Hepatocyte (in vitro differentiated cells): Measurements from ENCODE around the gene DNAJB12. TPM values are rescaled to one million over a fixed set of nuclear protein-coding genes. Genes with fewer than 3 reads are reported as not detected.

Source experiments
- DNase-seq: peaks from one replicate; pipeline ENCODE4 v3.0.0-alpha.2; 2016; ENCODE audit warnings: low spot score
- H2AFZ ChIP-seq: fragments of 200-600 bp; sonication (generic); 2 replicates; pipeline ENCODE4 v1.6.0; 2016; ENCODE audit warnings: antibody characterized with exemption, mild to moderate bottlenecking
- H3K27ac ChIP-seq: fragments of 200-600 bp; sonication (generic); 2 replicates; pipeline ENCODE4 v1.5.1; 2016; ENCODE audit warnings: mild to moderate bottlenecking
- H3K27me3 ChIP-seq: fragments of 200-600 bp; sonication (generic); 2 replicates; pipeline ENCODE4 v1.6.1; 2016
- H3K36me3 ChIP-seq: fragments of 200-600 bp; sonication (generic); replicated peaks from 2 replicates; pipeline ENCODE4 v1.5.1; 2016; ENCODE audit warnings: low read depth; ENCODE audit not compliant: insufficient read depth
- H3K4me1 ChIP-seq: fragments of 200-600 bp; sonication (generic); 2 replicates; pipeline ENCODE4 v1.5.1; 2016; ENCODE audit warnings: mild to moderate bottlenecking, moderate library complexity; ENCODE audit not compliant: insufficient read depth
- H3K4me2 ChIP-seq: fragments of 200-600 bp; sonication (generic); 2 replicates; pipeline ENCODE4 v1.6.0; 2016
- H3K4me3 ChIP-seq: fragments of 200-600 bp; sonication (generic); 2 replicates; pipeline ENCODE4 v1.5.1; 2016; ENCODE audit warnings: mild to moderate bottlenecking
- H3K79me2 ChIP-seq: fragments of 200-600 bp; sonication (generic); 2 replicates; pipeline ENCODE4 v1.6.0; 2017; ENCODE audit warnings: mild to moderate bottlenecking
- H3K9me2 ChIP-seq: fragments of 200-600 bp; sonication (generic); replicated peaks from 2 replicates; pipeline ENCODE4 v1.6.0; 2017; ENCODE audit warnings: mild to moderate bottlenecking; ENCODE audit not compliant: insufficient read depth
- H3K9me3 ChIP-seq: fragments of 200-600 bp; sonication (generic); 2 replicates; pipeline ENCODE4 v1.5.1; 2016; ENCODE audit warnings: low read depth, mild to moderate bottlenecking
- H4K20me1 ChIP-seq: fragments of 200-600 bp; sonication (generic); 2 replicates; pipeline ENCODE4 v1.6.0; 2016; ENCODE audit warnings: mild to moderate bottlenecking; ENCODE audit not compliant: insufficient read depth, poor library complexity, severe bottlenecking
- EZH2 ChIP-seq: fragments of 200-600 bp; sonication (generic); IDR thresholded peaks from 2 replicates; pipeline ENCODE4 v1.6.1; 2016; ENCODE audit warnings: antibody characterized with exemption, mild to moderate bottlenecking, borderline replicate concordance
- EZH2phosphoT487 ChIP-seq: fragments of 200-600 bp; sonication (generic); IDR thresholded peaks from one replicate; pipeline ENCODE4 v1.6.1; 2018; ENCODE audit warnings: antibody characterized with exemption, mild to moderate bottlenecking, low read depth, moderate library complexity; ENCODE audit not compliant: unreplicated experiment, severe bottlenecking
- WGBS: methylation state at CpG from one replicate; pipeline ENCODE4 v1.1.6; 2016; ENCODE audit warnings: low lambda C conversion rate; ENCODE audit errors: missing lambda C conversion rate; 5-methylcytosine and 5-hydroxymethylcytosine counted together
- polyA plus RNA-seq: library from polyadenylated mRNA; unstranded; fragments of >200 nt; fragmentation: Nextera tagmentation; extraction: Ambion mirVana; gene quantifications from 2 replicates; pipeline ENCODE4 v1.2.1, GENCODE V29; 2016
- total RNA-seq: library from RNA; depleted of rRNA; stranded (reverse); fragments of >200 nt; gene quantifications from 2 replicates; pipeline ENCODE4 v1.2.3, GENCODE V29; 2014
- TF ChIP-seq, protein P1 (sequence below): fragments of 200-600 bp; sonication (generic); IDR thresholded peaks from 2 replicates; pipeline ENCODE4 v1.5.1; 2016; ENCODE audit warnings: antibody characterized with exemption, mild to moderate bottlenecking; ENCODE audit not compliant: poor library complexity

Gene DNAJB12
- total and polyA plus RNA-seq, 2 experiments from 2014 or later: 31.0 to 40.3 TPM

DNA sequence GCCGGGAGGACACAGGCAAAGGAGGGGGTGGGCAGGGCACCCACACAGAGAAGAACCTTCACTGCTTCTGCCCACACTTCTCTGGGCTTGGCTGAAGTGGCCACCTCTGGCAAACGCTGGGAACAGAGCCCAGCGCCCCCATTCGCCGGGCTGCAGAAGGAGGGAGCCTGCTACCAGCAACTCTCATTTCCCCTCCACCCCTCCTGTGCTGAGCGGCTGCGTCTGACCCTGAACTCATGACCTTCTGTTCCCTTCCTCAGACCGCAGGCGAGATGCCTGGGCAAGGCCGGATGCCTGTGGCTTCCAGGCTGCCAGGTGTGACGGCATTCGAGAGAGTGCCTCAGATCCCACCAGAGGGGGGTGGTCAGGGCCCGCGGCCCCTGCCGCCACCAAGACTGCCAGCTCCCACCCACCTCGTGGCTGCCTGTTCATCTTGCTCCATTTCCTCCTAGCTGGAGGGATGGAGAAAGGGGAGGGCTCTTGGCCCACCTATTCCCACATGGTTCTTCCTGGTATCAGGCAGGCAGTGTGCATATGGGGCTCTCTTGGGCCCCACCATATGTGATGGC is 19.8 kb downstream of the DNAJB12 start:
- TF ChIP-seq EZH2 (no peak), EZH2phosphoT487 (no peak)
- TF ChIP-seq, protein P1, sequence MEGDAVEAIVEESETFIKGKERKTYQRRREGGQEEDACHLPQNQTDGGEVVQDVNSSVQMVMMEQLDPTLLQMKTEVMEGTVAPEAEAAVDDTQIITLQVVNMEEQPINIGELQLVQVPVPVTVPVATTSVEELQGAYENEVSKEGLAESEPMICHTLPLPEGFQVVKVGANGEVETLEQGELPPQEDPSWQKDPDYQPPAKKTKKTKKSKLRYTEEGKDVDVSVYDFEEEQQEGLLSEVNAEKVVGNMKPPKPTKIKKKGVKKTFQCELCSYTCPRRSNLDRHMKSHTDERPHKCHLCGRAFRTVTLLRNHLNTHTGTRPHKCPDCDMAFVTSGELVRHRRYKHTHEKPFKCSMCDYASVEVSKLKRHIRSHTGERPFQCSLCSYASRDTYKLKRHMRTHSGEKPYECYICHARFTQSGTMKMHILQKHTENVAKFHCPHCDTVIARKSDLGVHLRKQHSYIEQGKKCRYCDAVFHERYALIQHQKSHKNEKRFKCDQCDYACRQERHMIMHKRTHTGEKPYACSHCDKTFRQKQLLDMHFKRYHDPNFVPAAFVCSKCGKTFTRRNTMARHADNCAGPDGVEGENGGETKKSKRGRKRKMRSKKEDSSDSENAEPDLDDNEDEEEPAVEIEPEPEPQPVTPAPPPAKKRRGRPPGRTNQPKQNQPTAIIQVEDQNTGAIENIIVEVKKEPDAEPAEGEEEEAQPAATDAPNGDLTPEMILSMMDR: no peak
- Histone ChIP-seq H3K9me3 (no peaks in the 10 kb centered on the region), H4K20me1 (no peaks in the 10 kb centered on the region), H3K27ac (peak overlapping the region; percentile 86), H3K79me2 (no peaks in the 10 kb centered on the region), H2AFZ (no peak overlapping the region), H3K36me3 (no peaks in the 10 kb centered on the region), H3K9me2 (no peaks in the 10 kb centered on the region), H3K4me2 (no peak overlapping the region), H3K4me1 (peaks cover 33% of the 10 kb centered on the region), H3K4me3 (no peak overlapping the region), H3K27me3 (no peaks in the 10 kb centered on the region)
- WGBS: 83% methylated on average over 16 of the region's 16 CpGs
- DNase-seq: peak; percentile 37

DNA sequence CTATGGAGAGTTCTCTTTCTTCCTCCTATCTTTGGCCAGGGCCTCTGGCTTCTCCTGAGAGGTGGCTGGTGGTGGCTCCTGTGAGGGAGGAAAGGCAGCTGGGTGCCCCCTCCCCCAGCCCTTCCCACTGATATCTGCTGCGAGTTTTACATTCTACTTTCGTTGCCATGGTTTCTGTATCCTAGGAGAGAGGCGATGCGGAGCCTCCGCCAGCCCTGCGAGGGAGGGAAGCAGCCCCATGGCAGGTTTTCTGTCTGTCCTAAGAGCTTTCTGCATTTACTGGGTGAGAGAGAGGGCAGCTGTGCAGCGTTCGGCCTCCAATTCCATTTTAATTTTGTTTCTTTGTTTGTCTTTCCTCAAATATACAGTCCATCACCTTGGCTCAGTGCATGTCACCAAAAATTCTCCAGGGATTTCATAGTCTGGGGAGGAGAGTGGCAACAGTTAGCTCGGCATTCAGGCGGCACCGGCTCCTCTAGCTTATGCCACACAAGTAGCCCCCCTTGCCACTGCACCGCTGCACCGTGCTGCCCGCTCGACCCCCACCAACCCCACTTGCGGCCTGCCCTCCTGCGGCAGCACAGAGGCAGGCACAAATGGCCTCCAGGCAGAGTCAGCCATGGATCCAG is 20.4 kb downstream of the DNAJB12 start:
- peaks cover 37% of the 10 kb centered on the region for H3K4me1 ChIP-seq
- TF ChIP-seq EZH2 (no peak), EZH2phosphoT487 (no peak)
- TF ChIP-seq, protein P1: no peak
- peak; percentile 68 for DNase-seq
- peak overlapping the region; percentile 86 for H3K27ac ChIP-seq
- no peaks in the 10 kb centered on the region for H3K36me3 ChIP-seq
- no peaks in the 10 kb centered on the region for H3K27me3 ChIP-seq
- no peak overlapping the region for H3K4me2 ChIP-seq
- no peaks in the 10 kb centered on the region for H3K9me3 ChIP-seq
- H3K9me2 ChIP-seq: no peaks in the 10 kb centered on the region
- H3K79me2 ChIP-seq: no peaks in the 10 kb centered on the region
- no peak overlapping the region for H2AFZ ChIP-seq
- no peaks in the 10 kb centered on the region for H4K20me1 ChIP-seq
- H3K4me3 ChIP-seq: no peak overlapping the region
- WGBS: 70% methylated on average over 17 of the region's 17 CpGs

DNA sequence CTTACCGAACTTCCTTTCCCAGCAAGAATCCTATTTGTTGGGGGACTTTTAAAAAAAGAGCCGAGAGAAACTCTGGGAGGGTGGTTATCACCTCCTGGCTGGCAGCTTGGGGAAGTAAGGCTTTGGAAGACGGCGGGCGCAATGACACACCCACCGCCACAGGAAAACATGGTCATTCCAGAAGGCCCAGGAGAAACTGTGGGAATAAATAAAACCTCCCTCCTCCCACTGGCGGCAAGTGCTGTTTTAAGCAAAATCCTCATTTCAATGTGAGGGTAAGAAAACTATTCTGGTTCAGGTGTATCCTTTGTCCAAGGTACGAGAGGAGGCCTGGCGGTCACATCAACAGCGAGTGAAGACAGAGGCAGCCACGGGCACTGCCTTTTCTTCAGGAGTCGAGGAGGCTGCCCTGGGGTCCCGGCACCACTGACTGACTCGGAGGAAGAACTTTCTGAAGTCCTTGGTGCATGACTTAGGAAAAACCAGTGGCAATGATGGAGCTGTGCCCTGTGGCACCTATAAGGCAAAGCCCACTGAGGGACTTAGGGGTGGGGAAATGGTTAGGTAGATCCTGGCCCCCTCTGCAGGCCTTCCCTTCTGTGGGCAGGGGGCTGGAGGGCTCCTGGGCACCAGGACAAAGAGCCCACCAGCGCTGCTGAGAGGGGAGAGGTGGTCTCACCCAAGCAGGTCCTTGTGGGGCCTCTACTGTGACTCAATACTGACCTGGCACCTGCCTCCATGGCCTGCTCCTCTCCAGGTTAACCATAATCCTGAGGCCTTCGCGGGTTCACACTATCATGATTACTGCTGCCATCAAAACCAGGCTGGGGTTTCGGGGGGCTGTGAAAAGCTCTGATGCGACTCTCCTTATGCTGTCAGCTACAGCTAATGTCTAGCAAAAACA is 21.4 kb downstream of the DNAJB12 start:
- peak overlapping the region; percentile 86 for H3K27ac ChIP-seq
- no peaks in the 10 kb centered on the region for H3K9me3 ChIP-seq
- peaks cover 37% of the 10 kb centered on the region for H3K4me1 ChIP-seq
- no peak overlapping the region for H2AFZ ChIP-seq
- no peaks in the 10 kb centered on the region for H3K9me2 ChIP-seq
- no peak overlapping the region for H3K4me3 ChIP-seq
- 93% methylated on average over 19 of the region's 19 CpGs for WGBS
- peak; percentile 2 for DNase-seq
- no peaks in the 10 kb centered on the region for H3K36me3 ChIP-seq
- no peaks in the 10 kb centered on the region for H3K79me2 ChIP-seq
- no peak overlapping the region for H3K4me2 ChIP-seq
- TF ChIP-seq EZH2: no peak
- TF ChIP-seq, protein P1: no peak
- no peak for TF ChIP-seq EZH2phosphoT487
- no peaks in the 10 kb centered on the region for H3K27me3 ChIP-seq
- H4K20me1 ChIP-seq: no peaks in the 10 kb centered on the region
